Right lobe of liver (tissue), 6 donors: ENCODE measurements around the gene UBE3C. TPM values are rescaled to one million over a fixed set of nuclear protein-coding genes. Genes with fewer than 3 reads are reported as not detected.
"Not testable (repeated sequence)": the region's sequence is repeated elsewhere in the genome, so short reads cannot be mapped to it uniquely, and the experiment has no call there.

Experiments
- ATAC-seq, 4 donors: fragments of 200-7000 bp; cut with Tn5 transposase; one replicate each; pipeline ENCODE4 v1.9.1; 2020; ENCODE audit warnings: mild to moderate bottlenecking in 4 of 4, moderate library complexity in 4 of 4
- DNase-seq, 3 donors: peaks; one replicate each; pipeline ENCODE4 v3.0.0-alpha.2; 2020
- H3K27ac ChIP-seq, 3 donors: fragments of 200-600 bp; one replicate each; pipeline ENCODE4 v1.8.0; 2022
- H3K27me3 ChIP-seq, 2 donors: fragments of 200-600 bp; one replicate each; pipeline ENCODE4 v1.8.0; 2022
- H3K36me3 ChIP-seq, 4 donors: fragments of 200-600 bp; sonication (generic) in 1 of 4; one replicate each; pipeline versions ENCODE4 v1.5.1 to v1.8.0; 2017 to 2022; ENCODE audit warnings: control low read depth in 1 of 4
- H3K4me1 ChIP-seq, 4 donors: fragments of 200-600 bp; sonication (generic) in 1 of 4; one replicate each; pipeline versions ENCODE4 v1.5.1 to v1.8.0; 2017 to 2022; ENCODE audit warnings: control low read depth in 1 of 4
- H3K4me3 ChIP-seq, 3 donors: fragments of 200-600 bp; one replicate each; pipeline ENCODE4 v1.8.0; 2022
- H3K9me3 ChIP-seq, 4 donors: fragments of 200-600 bp; sonication (generic) in 1 of 4; one replicate each; pipeline versions ENCODE4 v1.5.1 to v1.8.0; 2017 to 2022; ENCODE audit warnings: control low read depth in 1 of 4
- POLR2A ChIP-seq: fragments of 450-650 bp; IDR thresholded peaks from one replicate; pipeline ENCODE4 v1.6.1; 2017; ENCODE audit warnings: antibody characterized with exemption, mild to moderate bottlenecking
- WGBS: methylation state at CpG from one replicate; pipeline ENCODE4 v1.1.6; 2018; ENCODE audit warnings: low coverage, low lambda C conversion rate; ENCODE audit not compliant: insufficient coverage; ENCODE audit errors: missing lambda C conversion rate; 5-methylcytosine and 5-hydroxymethylcytosine counted together
- intact Hi-C, 2 donors: fragments of 100-400 bp; cut with DNase I; formaldehyde crosslinking; loops; one replicate each; pipeline versions ENCODE4 v1.11.2 to v1.14.1; 2022
- total RNA-seq, 6 experiments: library from RNA; depleted of rRNA in 2 of 6; stranded (reverse); fragments of >200 nt in 2 of 6; fragmentation: NEBNext Ultra II Directional in 3 of 6; extraction: Animal tissue kit (Norgen Biotek cat#: 25700) in 3 of 6; gene quantifications; one replicate each; pipeline versions ENCODE4 v1.1.0 to v1.2.4, GENCODE V29; 2016 to 2023
- TF ChIP-seq, protein P1 (sequence below), 4 donors: fragments of 200-600 bp in 3 of 4; fragments of 450-650 bp in 1 of 4; IDR thresholded peaks; one replicate each; pipeline versions ENCODE4 v1.5.1 to v1.8.0; 2016 to 2022; ENCODE audit warnings: antibody characterized with exemption in 4 of 4, mild to moderate bottlenecking in 2 of 4
- donor health status: DM: no; HTN: yes; CAD: no.
- donor health status: DM: no; HTN: no; CAD: no.
- donor health status: DM: no; HTN: no; CAD: no.
- donor health status: DM: no; HTN: yes; CAD: no.
- donor health status: DM: no; HTN: yes; CAD: no.

UBE3C gene
- total RNA-seq, 6 experiments from 2014 or later: 28.3 to 48.1 (median 31.9) TPM

DNA sequence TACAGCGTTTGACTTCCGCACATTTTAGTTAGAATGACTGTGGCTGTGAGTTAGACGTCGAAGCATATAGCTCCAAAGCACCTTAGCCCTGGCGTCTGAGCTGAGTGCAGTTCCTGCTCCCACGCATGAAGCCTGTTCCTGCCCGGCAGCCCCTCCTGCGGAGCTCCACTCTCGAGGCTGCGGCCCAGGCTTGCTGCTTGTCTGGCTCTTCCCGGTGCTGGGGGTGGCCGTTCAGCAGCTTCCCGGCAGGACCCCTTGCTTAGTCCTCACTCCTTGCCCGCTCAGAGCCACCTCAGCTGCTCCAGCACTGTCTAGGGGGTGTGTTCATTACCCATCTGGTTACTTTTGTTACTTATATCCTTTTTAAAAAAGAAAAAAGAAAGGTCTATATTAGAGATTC lies 109.9 kb downstream of the UBE3C start:
- Histone ChIP-seq H3K4me3 (no peak overlapping the region), H3K27me3 (no peaks in the 10 kb centered on the region), H3K36me3 (peaks cover 0 to 12% (median 4%) of the 10 kb centered on the region in 4 donors), H3K9me3 (no peaks in the 10 kb centered on the region), H3K4me1 (no peaks in the 10 kb centered on the region), H3K27ac (no peak overlapping the region)
- DNase-seq (no peak), ATAC-seq (peak in 2 of 4 donors; percentile 18 to 33)
- WGBS: 95% methylated on average over 4 of the region's 14 CpGs
- TF ChIP-seq, protein P1, sequence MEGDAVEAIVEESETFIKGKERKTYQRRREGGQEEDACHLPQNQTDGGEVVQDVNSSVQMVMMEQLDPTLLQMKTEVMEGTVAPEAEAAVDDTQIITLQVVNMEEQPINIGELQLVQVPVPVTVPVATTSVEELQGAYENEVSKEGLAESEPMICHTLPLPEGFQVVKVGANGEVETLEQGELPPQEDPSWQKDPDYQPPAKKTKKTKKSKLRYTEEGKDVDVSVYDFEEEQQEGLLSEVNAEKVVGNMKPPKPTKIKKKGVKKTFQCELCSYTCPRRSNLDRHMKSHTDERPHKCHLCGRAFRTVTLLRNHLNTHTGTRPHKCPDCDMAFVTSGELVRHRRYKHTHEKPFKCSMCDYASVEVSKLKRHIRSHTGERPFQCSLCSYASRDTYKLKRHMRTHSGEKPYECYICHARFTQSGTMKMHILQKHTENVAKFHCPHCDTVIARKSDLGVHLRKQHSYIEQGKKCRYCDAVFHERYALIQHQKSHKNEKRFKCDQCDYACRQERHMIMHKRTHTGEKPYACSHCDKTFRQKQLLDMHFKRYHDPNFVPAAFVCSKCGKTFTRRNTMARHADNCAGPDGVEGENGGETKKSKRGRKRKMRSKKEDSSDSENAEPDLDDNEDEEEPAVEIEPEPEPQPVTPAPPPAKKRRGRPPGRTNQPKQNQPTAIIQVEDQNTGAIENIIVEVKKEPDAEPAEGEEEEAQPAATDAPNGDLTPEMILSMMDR (IDR thresholded peaks at IDR 0.05): no peak
- no peak for TF ChIP-seq POLR2A
- intact Hi-C loops: no loop called here

DNA sequence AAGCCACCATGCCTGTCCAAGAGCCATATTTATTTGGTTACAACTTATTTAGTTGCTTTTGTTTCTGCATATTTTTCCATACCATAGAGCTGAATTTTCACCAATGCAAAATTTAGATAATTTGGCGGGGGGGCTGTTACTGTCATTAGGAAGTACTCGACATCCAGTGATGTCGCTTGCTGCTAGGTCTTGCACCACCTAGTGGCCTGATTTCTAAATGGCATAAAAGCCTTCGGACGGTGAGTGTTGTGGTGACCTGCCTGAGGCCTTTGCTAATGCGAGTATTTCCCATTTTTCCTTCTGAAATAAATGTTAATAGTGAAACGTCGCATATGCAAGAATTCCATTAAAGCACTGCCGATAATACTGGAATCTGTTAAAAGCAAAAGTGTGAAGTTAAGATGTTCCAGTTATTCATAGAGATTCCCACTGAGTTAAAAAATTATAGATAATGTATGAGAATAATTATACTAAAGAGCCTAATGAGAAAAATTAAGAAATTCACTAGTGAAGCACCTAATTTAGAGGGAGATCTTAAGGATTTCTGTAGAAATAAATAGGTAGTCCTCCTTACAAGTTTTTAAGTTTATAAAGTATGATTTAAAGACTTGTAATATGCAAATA lies 112.0 kb downstream of the UBE3C start:
- Histone ChIP-seq H3K27ac (no peak overlapping the region), H3K4me1 (no peaks in the 10 kb centered on the region), H3K4me3 (no peak overlapping the region), H3K36me3 (peaks cover 0 to 26% (median 6%) of the 10 kb centered on the region in 4 donors), H3K9me3 (no peaks in the 10 kb centered on the region), H3K27me3 (no peaks in the 10 kb centered on the region)
- no peak for TF ChIP-seq POLR2A
- TF ChIP-seq, protein P1 (IDR thresholded peaks at IDR 0.05): peak; percentile 49 to 77 (median 74)
- peak; percentile 60 to 73 (median 62) for ATAC-seq
- intact Hi-C loops: no loop called here
- no peak for DNase-seq
- WGBS: 43% methylated on average over 8 of the region's 9 CpGs

DNA sequence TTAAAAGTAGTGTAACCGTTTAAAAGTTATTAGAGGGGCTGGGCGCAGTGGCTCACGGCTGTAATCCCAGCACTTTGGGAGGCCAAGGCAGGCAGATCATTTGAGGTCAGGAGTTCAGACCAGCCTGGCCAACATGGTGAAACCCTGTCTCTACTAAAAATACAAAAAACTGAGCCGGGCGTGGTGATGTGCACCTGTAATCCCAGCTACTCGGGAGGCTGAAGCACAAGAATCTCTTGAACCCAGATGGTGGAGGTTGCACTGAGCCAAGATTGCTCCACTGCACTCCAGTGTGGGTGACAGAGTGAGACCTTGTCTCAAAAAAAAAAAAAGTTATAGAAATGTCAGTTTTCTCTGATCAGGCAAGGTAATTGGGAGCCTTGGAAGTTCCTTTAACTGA lies 113.1 kb downstream of the UBE3C start:
- peaks cover 0 to 36% (median 6%) of the 10 kb centered on the region in 4 donors for H3K36me3 ChIP-seq
- not testable (repeated sequence) for ATAC-seq
- 92% methylated on average over 5 of the region's 6 CpGs for WGBS

DNA sequence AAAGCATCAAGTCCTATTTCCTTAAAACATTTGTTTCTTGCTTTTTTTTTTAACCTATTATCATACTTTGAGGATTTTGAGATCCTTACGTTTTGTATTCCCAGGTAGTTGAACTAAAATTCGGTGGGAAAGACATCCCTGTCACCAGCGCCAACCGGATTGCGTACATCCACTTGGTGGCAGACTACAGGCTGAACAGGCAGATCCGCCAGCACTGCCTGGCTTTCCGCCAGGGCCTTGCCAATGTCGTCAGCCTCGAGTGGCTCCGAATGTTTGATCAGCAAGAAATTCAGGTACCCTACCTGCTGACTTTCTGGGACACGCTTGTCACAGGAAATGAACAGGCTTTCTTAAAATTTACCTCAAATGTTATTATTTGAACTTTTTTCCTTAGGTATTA lies 115.1 kb downstream of the UBE3C start:
- H3K36me3 ChIP-seq: peaks cover under 1 to 45% (median 20%) of the 10 kb centered on the region in 4 donors

More for the DNA sequence above, 113.1 kb downstream of the UBE3C start:
- H3K9me3 ChIP-seq, DNase-seq, H3K4me1 ChIP-seq, intact Hi-C loops, H3K27me3 ChIP-seq, H3K4me3 ChIP-seq, H3K27ac ChIP-seq: not testable (repeated sequence)

DNA sequence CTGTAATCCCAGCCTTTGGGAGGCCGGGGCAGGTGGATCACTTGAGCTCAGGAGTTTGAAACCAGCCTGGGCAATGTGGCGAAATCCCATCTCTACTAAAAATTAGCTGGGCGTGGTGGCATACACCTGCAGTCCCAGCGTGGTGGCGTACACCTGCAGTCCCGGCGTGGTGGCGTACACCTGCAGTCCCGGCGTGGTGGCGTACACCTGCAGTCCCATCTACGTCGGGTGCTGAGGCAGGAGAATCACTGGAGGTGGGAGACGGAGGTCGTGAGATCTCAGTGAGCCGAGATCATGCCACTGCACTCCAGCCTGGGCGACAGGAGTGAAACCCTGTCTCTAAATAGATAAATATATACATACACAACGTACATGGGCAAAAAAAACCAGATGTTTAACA lies 116.1 kb downstream of the UBE3C start:
- intact Hi-C loops, H3K4me3 ChIP-seq, H3K27ac ChIP-seq, H3K27me3 ChIP-seq, H3K9me3 ChIP-seq, H3K4me1 ChIP-seq, DNase-seq, ATAC-seq: not testable (repeated sequence)
- 83% methylated on average over 14 of the region's 18 CpGs for WGBS
- H3K36me3 ChIP-seq: peaks cover 4 to 51% (median 24%) of the 10 kb centered on the region in 4 donors

More for the DNA sequence above, 115.1 kb downstream of the UBE3C start:
- Histone ChIP-seq H3K27ac (peak overlapping the region in 1 of 3 donors; percentile 50), H3K9me3 (no peaks in the 10 kb centered on the region), H3K27me3 (no peaks in the 10 kb centered on the region), H3K4me1 (no peaks in the 10 kb centered on the region), H3K4me3 (no peak overlapping the region)
- intact Hi-C loops: no loop called here
- no peak for TF ChIP-seq POLR2A
- TF ChIP-seq, protein P1 (IDR thresholded peaks at IDR 0.05): peak in 3 of 4 donors; percentile 37 to 53 (median 51)
- ATAC-seq (peak; percentile 95 to 98 (median 96)), DNase-seq (peak; percentile 92 to 94 (median 93))
- 16% methylated on average over 11 of the region's 11 CpGs for WGBS
